ENCODE measurements around the gene TCEANC2. TPM values are rescaled to one million over a fixed set of nuclear protein-coding genes. Genes with fewer than 3 reads are reported as not detected.

TCEANC2 gene
- total and polyA plus RNA-seq, 4 donors = 0.89 to 2.1 (median 1.7) TPM

DNA sequence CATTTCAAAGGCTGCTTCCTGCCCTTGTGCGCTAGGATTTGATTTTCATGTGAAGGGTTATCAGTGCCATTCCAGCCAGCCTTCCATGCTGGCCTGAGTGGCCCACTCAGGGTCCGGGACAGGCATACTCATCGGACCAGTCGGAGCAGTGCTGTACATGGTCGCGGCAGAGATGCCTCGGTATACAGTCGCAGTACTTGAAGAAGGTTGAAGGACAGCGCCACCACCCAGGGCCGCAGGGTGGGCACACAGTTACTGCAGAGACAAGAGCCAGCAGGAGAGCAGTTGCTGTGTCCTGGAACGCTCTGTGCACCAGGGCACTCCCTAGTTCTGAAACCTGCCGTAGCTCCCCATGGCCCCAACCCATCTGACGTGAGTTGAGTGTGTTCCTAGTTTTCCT is 44.5 kb upstream of the TCEANC2 start (continued):
- no peak for TF ChIP-seq HNF4G (IDR thresholded peaks at IDR 0.05)

GRCh38 chr1:54009406-54009805 is 44.0 kb upstream of the TCEANC2 start:
- no peak for DNase-seq (ENCODE audit: low spot score)
- Histone ChIP-seq H3K9ac (ENCODE audit: low read depth in 1 of 2, low read length in 2 of 2) (no peak overlapping the region), H3K27ac (ENCODE audit: low read depth in 1 of 2, low read length in 2 of 2) (no peak overlapping the region), H3K4me1 (ENCODE audit: control insufficient read depth in 4 of 4, insufficient read depth in 4 of 4, low read length in 3 of 4) (no peaks in the 10 kb centered on the region), H3K9me3 (ENCODE audit: control insufficient read depth in 4 of 4, low read length in 3 of 4) (no peaks in the 10 kb centered on the region), H3K27me3 (ENCODE audit: control insufficient read depth in 4 of 4, insufficient read depth in 4 of 4, low read length in 3 of 4) (no peaks in the 10 kb centered on the region), H3K36me3 (ENCODE audit: control insufficient read depth in 4 of 4, insufficient read depth in 3 of 4, low read depth in 1 of 4, low read length in 3 of 4) (no peaks in the 10 kb centered on the region), H3K4me3 (ENCODE audit: low read depth in 1 of 3, low read length in 3 of 3) (no peak overlapping the region)
- WGBS = 94% methylated on average over 4 of the region's 4 CpGs
- no peak for TF ChIP-seq HNF4G (IDR thresholded peaks at IDR 0.05)
- no peak for TF ChIP-seq GABPA (IDR thresholded peaks at IDR 0.05 in 1 of 2, conservative IDR thresholded peaks at IDR 0.05 in 1 of 2)
- TF ChIP-seq NR2F2 (IDR thresholded peaks at IDR 0.05) = no peak
- TF ChIP-seq SP1 (IDR thresholded peaks at IDR 0.05) = no peak
- TF ChIP-seq YY1 (IDR thresholded peaks at IDR 0.05) = no peak
- TF ChIP-seq, protein P1, sequence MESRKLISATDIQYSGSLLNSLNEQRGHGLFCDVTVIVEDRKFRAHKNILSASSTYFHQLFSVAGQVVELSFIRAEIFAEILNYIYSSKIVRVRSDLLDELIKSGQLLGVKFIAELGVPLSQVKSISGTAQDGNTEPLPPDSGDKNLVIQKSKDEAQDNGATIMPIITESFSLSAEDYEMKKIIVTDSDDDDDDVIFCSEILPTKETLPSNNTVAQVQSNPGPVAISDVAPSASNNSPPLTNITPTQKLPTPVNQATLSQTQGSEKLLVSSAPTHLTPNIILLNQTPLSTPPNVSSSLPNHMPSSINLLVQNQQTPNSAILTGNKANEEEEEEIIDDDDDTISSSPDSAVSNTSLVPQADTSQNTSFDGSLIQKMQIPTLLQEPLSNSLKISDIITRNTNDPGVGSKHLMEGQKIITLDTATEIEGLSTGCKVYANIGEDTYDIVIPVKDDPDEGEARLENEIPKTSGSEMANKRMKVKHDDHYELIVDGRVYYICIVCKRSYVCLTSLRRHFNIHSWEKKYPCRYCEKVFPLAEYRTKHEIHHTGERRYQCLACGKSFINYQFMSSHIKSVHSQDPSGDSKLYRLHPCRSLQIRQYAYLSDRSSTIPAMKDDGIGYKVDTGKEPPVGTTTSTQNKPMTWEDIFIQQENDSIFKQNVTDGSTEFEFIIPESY (IDR thresholded peaks at IDR 0.05) = no peak
- no peak for TF ChIP-seq TAF1 (conservative IDR thresholded peaks at IDR 0.05)
- no peak for TF ChIP-seq RAD21 (IDR thresholded peaks at IDR 0.05)
- TF ChIP-seq FOXA1 (IDR thresholded peaks at IDR 0.05) = no peak
- TF ChIP-seq CTCF (IDR thresholded peaks at IDR 0.05; ENCODE audit: low read depth, low read length, missing input control) = no peak
- no peak for TF ChIP-seq RXRA (IDR thresholded peaks at IDR 0.05)
- TF ChIP-seq EGR1 (IDR thresholded peaks at IDR 0.05; ENCODE audit: low read depth in 2 of 2) = no peak
- TF ChIP-seq FOXA2 (IDR thresholded peaks at IDR 0.05) = no peak

DNA sequence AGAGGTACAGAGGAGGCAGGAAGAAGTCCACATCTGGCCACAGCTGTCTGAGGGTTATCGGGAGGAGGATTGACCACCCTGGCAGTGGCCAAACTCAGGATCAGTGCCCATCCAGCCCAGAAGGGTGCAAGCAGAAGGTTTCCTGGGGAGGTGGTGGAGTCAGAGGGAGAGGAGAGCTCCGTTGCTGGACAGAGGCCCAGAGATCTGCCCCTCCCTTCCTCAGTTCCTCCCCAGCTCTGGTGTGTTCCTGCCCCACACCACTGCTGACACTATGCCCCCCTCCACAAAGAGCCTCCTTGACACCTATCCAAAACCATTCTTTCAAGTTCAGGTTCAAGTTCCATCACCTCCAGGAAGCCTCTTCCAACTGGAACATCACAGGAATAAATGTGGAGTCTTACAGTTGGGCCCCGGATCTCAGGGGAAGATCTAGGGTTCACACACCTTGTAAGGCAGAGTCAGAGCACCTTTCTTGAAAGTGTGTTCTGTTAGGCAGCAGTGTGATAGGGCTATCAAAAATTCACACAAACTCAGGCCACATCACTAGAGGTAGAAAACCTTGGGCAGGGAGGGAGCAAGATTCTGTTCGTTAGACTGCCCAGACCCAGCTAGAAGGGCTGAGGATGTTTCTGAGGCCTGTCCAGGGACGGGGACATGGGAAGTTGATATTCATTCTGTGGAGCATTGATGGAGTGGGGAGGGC is 42.8 kb upstream of the TCEANC2 start:
- Histone ChIP-seq H3K4me3 (ENCODE audit: low read depth in 1 of 3, low read length in 3 of 3) (no peak overlapping the region), H3K27ac (ENCODE audit: low read depth in 1 of 2, low read length in 2 of 2) (no peak overlapping the region), H3K9me3 (ENCODE audit: control insufficient read depth in 4 of 4, low read length in 3 of 4) (no peaks in the 10 kb centered on the region), H3K4me1 (ENCODE audit: control insufficient read depth in 4 of 4, insufficient read depth in 4 of 4, low read length in 3 of 4) (no peaks in the 10 kb centered on the region), H3K36me3 (ENCODE audit: control insufficient read depth in 4 of 4, insufficient read depth in 3 of 4, low read depth in 1 of 4, low read length in 3 of 4) (no peaks in the 10 kb centered on the region), H3K27me3 (ENCODE audit: control insufficient read depth in 4 of 4, insufficient read depth in 4 of 4, low read length in 3 of 4) (no peaks in the 10 kb centered on the region), H3K9ac (ENCODE audit: low read depth in 1 of 2, low read length in 2 of 2) (no peak overlapping the region)
- TF ChIP-seq HNF4G (IDR thresholded peaks at IDR 0.05) (no peak), SP1 (IDR thresholded peaks at IDR 0.05) (no peak), NR2F2 (IDR thresholded peaks at IDR 0.05) (no peak), YY1 (IDR thresholded peaks at IDR 0.05) (no peak), TAF1 (conservative IDR thresholded peaks at IDR 0.05) (no peak), FOXA2 (IDR thresholded peaks at IDR 0.05) (no peak)
- TF ChIP-seq, protein P2, sequence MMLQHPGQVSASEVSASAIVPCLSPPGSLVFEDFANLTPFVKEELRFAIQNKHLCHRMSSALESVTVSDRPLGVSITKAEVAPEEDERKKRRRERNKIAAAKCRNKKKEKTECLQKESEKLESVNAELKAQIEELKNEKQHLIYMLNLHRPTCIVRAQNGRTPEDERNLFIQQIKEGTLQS (IDR thresholded peaks at IDR 0.05) = no peak
- TF ChIP-seq, protein P1 (IDR thresholded peaks at IDR 0.05) = no peak
- TF ChIP-seq, protein P3, sequence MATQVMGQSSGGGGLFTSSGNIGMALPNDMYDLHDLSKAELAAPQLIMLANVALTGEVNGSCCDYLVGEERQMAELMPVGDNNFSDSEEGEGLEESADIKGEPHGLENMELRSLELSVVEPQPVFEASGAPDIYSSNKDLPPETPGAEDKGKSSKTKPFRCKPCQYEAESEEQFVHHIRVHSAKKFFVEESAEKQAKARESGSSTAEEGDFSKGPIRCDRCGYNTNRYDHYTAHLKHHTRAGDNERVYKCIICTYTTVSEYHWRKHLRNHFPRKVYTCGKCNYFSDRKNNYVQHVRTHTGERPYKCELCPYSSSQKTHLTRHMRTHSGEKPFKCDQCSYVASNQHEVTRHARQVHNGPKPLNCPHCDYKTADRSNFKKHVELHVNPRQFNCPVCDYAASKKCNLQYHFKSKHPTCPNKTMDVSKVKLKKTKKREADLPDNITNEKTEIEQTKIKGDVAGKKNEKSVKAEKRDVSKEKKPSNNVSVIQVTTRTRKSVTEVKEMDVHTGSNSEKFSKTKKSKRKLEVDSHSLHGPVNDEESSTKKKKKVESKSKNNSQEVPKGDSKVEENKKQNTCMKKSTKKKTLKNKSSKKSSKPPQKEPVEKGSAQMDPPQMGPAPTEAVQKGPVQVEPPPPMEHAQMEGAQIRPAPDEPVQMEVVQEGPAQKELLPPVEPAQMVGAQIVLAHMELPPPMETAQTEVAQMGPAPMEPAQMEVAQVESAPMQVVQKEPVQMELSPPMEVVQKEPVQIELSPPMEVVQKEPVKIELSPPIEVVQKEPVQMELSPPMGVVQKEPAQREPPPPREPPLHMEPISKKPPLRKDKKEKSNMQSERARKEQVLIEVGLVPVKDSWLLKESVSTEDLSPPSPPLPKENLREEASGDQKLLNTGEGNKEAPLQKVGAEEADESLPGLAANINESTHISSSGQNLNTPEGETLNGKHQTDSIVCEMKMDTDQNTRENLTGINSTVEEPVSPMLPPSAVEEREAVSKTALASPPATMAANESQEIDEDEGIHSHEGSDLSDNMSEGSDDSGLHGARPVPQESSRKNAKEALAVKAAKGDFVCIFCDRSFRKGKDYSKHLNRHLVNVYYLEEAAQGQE (IDR thresholded peaks at IDR 0.05) = no peak
- 84% methylated on average over 5 of the region's 5 CpGs for WGBS
- no peak for DNase-seq (ENCODE audit: low spot score)
